CD4-positive, alpha-beta T cell treated with Interleukin-12 subunit alpha and Interleukin-12 subunit beta, for 1 hour (primary cell): Measurements from ENCODE around the gene ADAMTS20.
"Not testable (repeated sequence)": the region's sequence is repeated elsewhere in the genome, so short reads cannot be mapped to it uniquely, and the experiment has no call there.

ENCODE experiments used
- DNase-seq: peaks from one replicate; pipeline ENCODE4 v3.0.0-alpha.2; 2020

ADAMTS20 gene

GRCh38 chr12:43361031-43361710, 190.8 kb downstream of the ADAMTS20 start:
- DNase-seq = no peak

GRCh38 chr12:43360001-43360400, 192.0 kb downstream of the ADAMTS20 start:
- not testable (repeated sequence) for DNase-seq

- no peak for DNase-seq
These were observed 194.9 kb downstream of the ADAMTS20 start for GRCh38 chr12:43357141-43357540.

- no peak for DNase-seq
These were observed 200.0 kb downstream of the ADAMTS20 start for GRCh38 chr12:43352001-43352400.

- DNase-seq = no peak
These were observed 202.1 kb downstream of the ADAMTS20 start for GRCh38 chr12:43349863-43350262.

- no peak for DNase-seq
These were observed 203.8 kb downstream of the ADAMTS20 start for GRCh38 chr12:43348221-43348620.

GRCh38 chr12:43347026-43347425, 205.0 kb downstream of the ADAMTS20 start:
- DNase-seq = no peak

- no peak for DNase-seq
These were observed 207.0 kb downstream of the ADAMTS20 start for GRCh38 chr12:43345023-43345422.

GRCh38 chr12:43341785-43342313, 210.2 kb downstream of the ADAMTS20 start:
- not testable (repeated sequence) for DNase-seq

GRCh38 chr12:43338848-43339526, 213.0 kb downstream of the ADAMTS20 start:
- DNase-seq = no peak

- no peak for DNase-seq
These were observed 214.2 kb downstream of the ADAMTS20 start for GRCh38 chr12:43337571-43338444.

GRCh38 chr12:43336962-43337555, 214.9 kb downstream of the ADAMTS20 start:
- DNase-seq = no peak

GRCh38 chr12:43333644-43334043, 218.4 kb downstream of the ADAMTS20 start:
- no peak for DNase-seq

- DNase-seq = no peak
These were observed 218.9 kb downstream of the ADAMTS20 start for GRCh38 chr12:43332977-43333640.

GRCh38 chr12:43331935-43332334, 220.1 kb downstream of the ADAMTS20 start:
- DNase-seq = no peak

GRCh38 chr12:43329375-43329774, 222.6 kb downstream of the ADAMTS20 start:
- no peak for DNase-seq

GRCh38 chr12:43325786-43326185, 226.2 kb downstream of the ADAMTS20 start:
- no peak for DNase-seq

- no peak for DNase-seq
These were observed 231.7 kb downstream of the ADAMTS20 start for GRCh38 chr12:43320281-43320680.

GRCh38 chr12:43318021-43318420, 234.0 kb downstream of the ADAMTS20 start:
- DNase-seq = no peak

- DNase-seq = no peak
These were observed 234.8 kb downstream of the ADAMTS20 start for GRCh38 chr12:43317156-43317555.

- no peak for DNase-seq
These were observed 235.5 kb downstream of the ADAMTS20 start for GRCh38 chr12:43316520-43316919.

GRCh38 chr12:43315961-43316360, 236.0 kb downstream of the ADAMTS20 start:
- DNase-seq = no peak
